ENCODE measurements around the gene FNDC3B. TPM values are rescaled to one million over a fixed set of nuclear protein-coding genes. Genes with fewer than 3 reads are reported as not detected.

The FNDC3B gene
- total and polyA plus RNA-seq, 12 donors = 9.7 to 118 (median 85.0) TPM

- H3K36me3 ChIP-seq = peaks cover 0 to 52% (median 0%) of the 10 kb centered on the region in 9 donors
- peak overlapping the region in 9 of 10 donors; percentile 49 to 81 (median 75) for H3K27ac ChIP-seq
- no peak for DNase-seq
- no peak for ATAC-seq
- TF ChIP-seq CTCF (IDR thresholded peaks at IDR 0.05) = no peak
- intact Hi-C loops (cut with DNase I) = no loop called here
- H3K4me1 ChIP-seq = peaks cover 23 to 86% (median 76%) of the 10 kb centered on the region in 9 donors
- no peaks in the 10 kb centered on the region for H3K9me3 ChIP-seq
- no peak overlapping the region for H3K4me3 ChIP-seq
- H3K27me3 ChIP-seq = no peaks in the 10 kb centered on the region
- 94 to 95% methylated on average over 8 of the region's 8 CpGs for WGBS, 2 donors
These were observed 218.4 kb downstream of the FNDC3B start for GRCh38 chr3:172257648-172258400.

GRCh38 chr3:172258624-172259023 lies 219.2 kb downstream of the FNDC3B start:
- no peak for TF ChIP-seq CTCF (IDR thresholded peaks at IDR 0.05)
- Histone ChIP-seq H3K4me3 (no peak overlapping the region), H3K36me3 (peaks cover 0 to 53% (median 0%) of the 10 kb centered on the region in 9 donors), H3K27me3 (no peaks in the 10 kb centered on the region), H3K27ac (peak overlapping the region; percentile 49 to 81 (median 74)), H3K4me1 (peaks cover 23 to 91% (median 80%) of the 10 kb centered on the region in 9 donors), H3K9me3 (no peaks in the 10 kb centered on the region)
- intact Hi-C loops (cut with DNase I) = no loop called here
- ATAC-seq (peak; percentile 51 to 84 (median 72)), DNase-seq (peak in 1 of 2 donors; percentile 57)
- WGBS, 2 donors = 33 to 40% methylated on average over 3 of the region's 3 CpGs

GRCh38 chr3:172259111-172259541 lies 219.7 kb downstream of the FNDC3B start:
- ATAC-seq = peak in 7 of 8 donors; percentile 36 to 81 (median 72)

More at GRCh38 chr3:172259111-172259541, 219.7 kb downstream of the FNDC3B start:
- peaks cover 0 to 56% (median 0%) of the 10 kb centered on the region in 9 donors for H3K36me3 ChIP-seq
- peak overlapping the region; percentile 6 to 81 (median 74) for H3K27ac ChIP-seq
- TF ChIP-seq CTCF (IDR thresholded peaks at IDR 0.05) = no peak
- peak in 1 of 2 donors; percentile 49 for DNase-seq
- no peaks in the 10 kb centered on the region for H3K27me3 ChIP-seq
- 32 to 41% methylated on average over 6 of the region's 6 CpGs for WGBS, 2 donors
- H3K9me3 ChIP-seq = no peaks in the 10 kb centered on the region
- H3K4me3 ChIP-seq = no peak overlapping the region
- peaks cover 23 to 94% (median 82%) of the 10 kb centered on the region in 9 donors for H3K4me1 ChIP-seq
- intact Hi-C loops (cut with DNase I) = no loop called here

Data from heart right ventricle (tissue), 16 donors.